ENCODE measurements around the gene KXD1. TPM values are rescaled to one million over a fixed set of nuclear protein-coding genes. Genes with fewer than 3 reads are reported as not detected.

Gene KXD1
- total RNA-seq, 1 experiment from 2014 or later: 117 TPM

GRCh38 chr19:18613589-18614234 is 56.0 kb downstream of the KXD1 start:
- no peak for DNase-seq (ENCODE audit: low spot score)

GRCh38 chr19:18616023-18616422 is 58.4 kb downstream of the KXD1 start:
- no peak for DNase-seq (ENCODE audit: low spot score)

DNA sequence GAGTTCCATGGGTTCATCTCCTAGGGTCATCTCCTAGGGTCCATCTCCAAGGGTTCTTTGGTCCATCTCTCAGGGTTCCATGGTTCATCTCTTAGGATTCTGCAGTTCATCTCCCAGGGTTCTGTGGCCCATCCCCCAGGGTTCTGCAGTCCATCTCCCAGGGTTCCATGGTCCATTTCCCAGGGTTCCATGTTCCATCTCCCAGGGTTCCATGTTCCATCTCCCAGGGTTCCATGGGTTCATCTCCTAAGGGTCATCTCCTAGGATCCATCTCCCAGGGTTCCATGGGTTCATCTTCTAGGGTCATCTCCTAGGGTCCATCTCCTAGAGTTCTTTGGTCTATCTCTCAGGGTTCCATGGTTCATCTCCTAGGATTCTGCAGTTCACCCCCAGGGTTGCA is 59.9 kb downstream of the KXD1 start:
- no peak for DNase-seq (ENCODE audit: low spot score)

GRCh38 chr19:18618236-18618635 is 60.6 kb downstream of the KXD1 start:
- DNase-seq (ENCODE audit: low spot score): no peak

Other genes with a start within 250 kb of the KXD1 start
- gene LSM4, start 234.8 kb upstream of the KXD1 start, total RNA-seq (2014; rRNA removed; shearing (Covaris generic)): 403 and 478 TPM in 2 replicates
- gene PGPEP1, start 217.3 kb upstream of the KXD1 start, total RNA-seq (2014; rRNA removed; shearing (Covaris generic)): 14.6 and 19.1 TPM in 2 replicates
- gene GDF15, start 171.7 kb upstream of the KXD1 start, total RNA-seq (2014; rRNA removed; shearing (Covaris generic)): 89.8 and 93.9 TPM in 2 replicates
- gene LRRC25, start 160.2 kb upstream of the KXD1 start, total RNA-seq (2014; rRNA removed; shearing (Covaris generic)): 0.07 TPM in 1 of 2 replicates, not detected in the other
- gene SSBP4, start 138.5 kb upstream of the KXD1 start, total RNA-seq (2014; rRNA removed; shearing (Covaris generic)): 88.7 and 127 TPM in 2 replicates
- 0.72 and 0.98 TPM in 2 replicates for gene ISYNA1, start 119.7 kb upstream of the KXD1 start, total RNA-seq (2014; rRNA removed; shearing (Covaris generic))
- gene ELL, start 35.8 kb upstream of the KXD1 start, total RNA-seq (2014; rRNA removed; shearing (Covaris generic)): 9.0 and 10.3 TPM in 2 replicates
- 286 and 312 TPM in 2 replicates for gene FKBP8, start 14.3 kb upstream of the KXD1 start, total RNA-seq (2014; rRNA removed; shearing (Covaris generic))
- 779 and 974 TPM in 2 replicates for gene UBA52, start 14.0 kb downstream of the KXD1 start, total RNA-seq (2014; rRNA removed; shearing (Covaris generic))
- gene REX1BD, start 30.9 kb downstream of the KXD1 start, total RNA-seq (2014; rRNA removed; shearing (Covaris generic)): 122 and 137 TPM in 2 replicates
- 29.3 and 55.9 TPM in 2 replicates for gene CRLF1, start 48.9 kb downstream of the KXD1 start, total RNA-seq (2014; rRNA removed; shearing (Covaris generic))
- 5.2 and 5.4 TPM in 2 replicates for gene TMEM59L, start 55.0 kb downstream of the KXD1 start, total RNA-seq (2014; rRNA removed; shearing (Covaris generic))
- 2.5 and 5.3 TPM in 2 replicates for gene KLHL26, start 79.2 kb downstream of the KXD1 start, total RNA-seq (2014; rRNA removed; shearing (Covaris generic))
- 0.98 and 1.4 TPM in 2 replicates for gene CRTC1, start 125.8 kb downstream of the KXD1 start, total RNA-seq (2014; rRNA removed; shearing (Covaris generic))
- not detected in 2 replicates for gene COMP, start 233.4 kb downstream of the KXD1 start, total RNA-seq (2014; rRNA removed; shearing (Covaris generic))